Ishikawa (cell line): Measurements from ENCODE around the gene SCARF2.

ENCODE experiments used
- CEBPB ChIP-seq: IDR thresholded peaks from 2 replicates; pipeline ENCODE4 v1.6.1; 2012
- CREB1 ChIP-seq: IDR thresholded peaks from 2 replicates; pipeline ENCODE4 v1.6.1; 2012; ENCODE audit warnings: low read depth
- EGR1 ChIP-seq: IDR thresholded peaks from 2 replicates; pipeline ENCODE4 v1.6.1; 2012
- EP300 ChIP-seq: IDR thresholded peaks from 2 replicates; pipeline ENCODE4 v1.6.1; 2012; ENCODE audit warnings: borderline replicate concordance
- FOXM1 ChIP-seq: IDR thresholded peaks from 2 replicates; pipeline ENCODE4 v1.6.1; 2012; ENCODE audit warnings: low read depth, borderline replicate concordance
- NFIC ChIP-seq: IDR thresholded peaks from 2 replicates; pipeline ENCODE4 v1.6.1; 2012
- RAD21 ChIP-seq: IDR thresholded peaks from 2 replicates; pipeline ENCODE4 v1.6.1; 2012; ENCODE audit warnings: low read depth
- TAF1 ChIP-seq: IDR thresholded peaks from 2 replicates; pipeline ENCODE4 v1.6.1; 2012; ENCODE audit warnings: low read depth, mild to moderate bottlenecking
- TCF12 ChIP-seq: IDR thresholded peaks from 2 replicates; pipeline ENCODE4 v1.6.1; 2012; ENCODE audit warnings: low read depth
- TEAD4 ChIP-seq: IDR thresholded peaks from 2 replicates; pipeline ENCODE4 v1.6.1; 2012
- USF1 ChIP-seq: IDR thresholded peaks from 2 replicates; pipeline ENCODE4 v1.6.1; 2012
- YY1 ChIP-seq: IDR thresholded peaks from 2 replicates; pipeline ENCODE4 v1.6.1; 2012; ENCODE audit warnings: low read depth
- ZBTB7A ChIP-seq: IDR thresholded peaks from 2 replicates; pipeline ENCODE4 v1.6.1; 2012; ENCODE audit warnings: low read depth
- TF ChIP-seq, protein P1 (sequence below): IDR thresholded peaks from 2 replicates; pipeline ENCODE4 v1.6.1; 2012; ENCODE audit warnings: low read depth, mild to moderate bottlenecking
- TF ChIP-seq, protein P2 (sequence below): IDR thresholded peaks from 2 replicates; pipeline ENCODE4 v1.6.1; 2012

SCARF2 gene

DNA sequence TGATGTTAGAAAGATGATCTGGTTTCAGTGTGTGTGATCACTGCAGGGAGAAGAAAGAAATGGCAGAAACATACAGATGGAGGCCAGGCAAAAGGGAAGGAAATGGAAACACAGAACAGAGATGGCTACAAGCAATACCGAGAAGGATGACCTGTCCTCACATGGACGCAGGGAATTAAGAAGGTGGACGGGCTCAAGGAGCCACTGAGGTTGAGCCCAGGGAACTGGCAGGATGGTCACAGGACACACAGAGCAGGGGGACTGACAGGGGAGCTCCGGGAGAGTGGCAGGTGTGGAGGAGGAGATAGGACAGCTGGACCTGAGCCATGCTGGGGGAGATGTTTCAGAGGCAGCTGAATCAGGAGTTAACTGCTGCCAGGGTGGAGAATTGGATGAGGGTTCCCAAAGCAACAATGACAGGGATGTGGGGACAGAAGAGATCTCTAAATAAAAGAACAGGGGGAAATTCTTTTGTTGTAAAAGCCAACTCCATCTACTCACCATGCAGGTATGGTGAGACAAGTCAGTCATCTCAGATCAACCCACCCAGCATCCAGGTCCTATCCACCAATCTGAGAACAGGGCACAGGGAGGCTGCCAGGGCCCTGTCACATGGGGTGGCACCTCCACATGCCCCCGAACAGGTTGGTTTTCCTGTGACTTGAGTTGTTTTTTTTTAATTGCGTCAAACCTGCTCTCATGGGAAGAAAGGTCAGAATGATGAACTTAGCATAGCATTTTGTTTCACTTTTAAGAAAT is 31.7 kb upstream of the SCARF2 start:
- no peak for TF ChIP-seq TCF12
- no peak for TF ChIP-seq TAF1
- no peak for TF ChIP-seq EP300
- no peak for TF ChIP-seq CREB1
- TF ChIP-seq RAD21: no peak
- no peak for TF ChIP-seq ZBTB7A
- TF ChIP-seq, protein P1, sequence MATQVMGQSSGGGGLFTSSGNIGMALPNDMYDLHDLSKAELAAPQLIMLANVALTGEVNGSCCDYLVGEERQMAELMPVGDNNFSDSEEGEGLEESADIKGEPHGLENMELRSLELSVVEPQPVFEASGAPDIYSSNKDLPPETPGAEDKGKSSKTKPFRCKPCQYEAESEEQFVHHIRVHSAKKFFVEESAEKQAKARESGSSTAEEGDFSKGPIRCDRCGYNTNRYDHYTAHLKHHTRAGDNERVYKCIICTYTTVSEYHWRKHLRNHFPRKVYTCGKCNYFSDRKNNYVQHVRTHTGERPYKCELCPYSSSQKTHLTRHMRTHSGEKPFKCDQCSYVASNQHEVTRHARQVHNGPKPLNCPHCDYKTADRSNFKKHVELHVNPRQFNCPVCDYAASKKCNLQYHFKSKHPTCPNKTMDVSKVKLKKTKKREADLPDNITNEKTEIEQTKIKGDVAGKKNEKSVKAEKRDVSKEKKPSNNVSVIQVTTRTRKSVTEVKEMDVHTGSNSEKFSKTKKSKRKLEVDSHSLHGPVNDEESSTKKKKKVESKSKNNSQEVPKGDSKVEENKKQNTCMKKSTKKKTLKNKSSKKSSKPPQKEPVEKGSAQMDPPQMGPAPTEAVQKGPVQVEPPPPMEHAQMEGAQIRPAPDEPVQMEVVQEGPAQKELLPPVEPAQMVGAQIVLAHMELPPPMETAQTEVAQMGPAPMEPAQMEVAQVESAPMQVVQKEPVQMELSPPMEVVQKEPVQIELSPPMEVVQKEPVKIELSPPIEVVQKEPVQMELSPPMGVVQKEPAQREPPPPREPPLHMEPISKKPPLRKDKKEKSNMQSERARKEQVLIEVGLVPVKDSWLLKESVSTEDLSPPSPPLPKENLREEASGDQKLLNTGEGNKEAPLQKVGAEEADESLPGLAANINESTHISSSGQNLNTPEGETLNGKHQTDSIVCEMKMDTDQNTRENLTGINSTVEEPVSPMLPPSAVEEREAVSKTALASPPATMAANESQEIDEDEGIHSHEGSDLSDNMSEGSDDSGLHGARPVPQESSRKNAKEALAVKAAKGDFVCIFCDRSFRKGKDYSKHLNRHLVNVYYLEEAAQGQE: no peak
- TF ChIP-seq USF1: no peak
- TF ChIP-seq TEAD4: no peak
- no peak for TF ChIP-seq CEBPB
- no peak for TF ChIP-seq YY1
- TF ChIP-seq FOXM1: no peak
- TF ChIP-seq, protein P2, sequence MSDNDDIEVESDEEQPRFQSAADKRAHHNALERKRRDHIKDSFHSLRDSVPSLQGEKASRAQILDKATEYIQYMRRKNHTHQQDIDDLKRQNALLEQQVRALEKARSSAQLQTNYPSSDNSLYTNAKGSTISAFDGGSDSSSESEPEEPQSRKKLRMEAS: no peak
- no peak for TF ChIP-seq NFIC
- no peak for TF ChIP-seq EGR1

- TF ChIP-seq, protein P2: no peak
- TF ChIP-seq EP300 (no peak), CEBPB (no peak), TEAD4 (no peak), EGR1 (no peak)
- TF ChIP-seq, protein P1: no peak
These were observed 29.2 kb upstream of the SCARF2 start for GRCh38 chr22:20466659-20467379.

GRCh38 chr22:20465759-20466077 is 28.1 kb upstream of the SCARF2 start:
- TF ChIP-seq CEBPB: no peak

- TF ChIP-seq CREB1 (no peak), TEAD4 (no peak), EP300 (no peak), YY1 (no peak), CEBPB (no peak), TCF12 (no peak), FOXM1 (no peak), TAF1 (no peak), EGR1 (no peak), USF1 (no peak), RAD21 (no peak)
These were observed 27.5 kb upstream of the SCARF2 start for GRCh38 chr22:20464912-20465758.

DNA sequence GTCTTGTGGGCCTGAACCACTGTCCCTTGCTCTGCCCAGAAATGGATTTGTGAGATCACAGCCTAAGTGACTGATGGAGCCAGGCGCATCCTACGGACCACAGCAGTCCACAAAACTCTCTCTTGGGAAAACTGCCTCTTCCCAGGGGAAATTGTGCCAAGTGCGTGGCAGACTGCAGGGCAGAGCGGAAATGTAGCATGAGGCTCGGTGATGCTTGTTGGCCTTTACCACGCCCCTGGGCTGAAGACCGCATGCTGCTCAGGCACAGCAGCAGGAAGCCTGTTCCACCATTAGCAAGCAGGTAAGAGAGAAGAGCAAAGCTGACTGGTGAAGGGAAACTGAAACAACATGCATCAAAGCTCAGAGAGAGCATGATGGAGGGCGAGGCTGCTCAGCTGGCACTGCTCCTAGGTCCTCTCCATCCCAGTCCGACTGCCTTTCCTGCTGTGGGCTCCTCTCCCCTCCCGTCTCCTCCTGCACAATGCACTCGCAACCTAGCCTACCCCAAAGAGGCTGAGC is 26.5 kb upstream of the SCARF2 start:
- TF ChIP-seq, protein P2: no peak
- no peak for TF ChIP-seq CREB1
- no peak for TF ChIP-seq ZBTB7A
- TF ChIP-seq RAD21: no peak
- TF ChIP-seq YY1: no peak
- no peak for TF ChIP-seq TEAD4
- TF ChIP-seq, protein P1: no peak
- TF ChIP-seq TCF12: no peak
- no peak for TF ChIP-seq USF1
- no peak for TF ChIP-seq NFIC
- no peak for TF ChIP-seq TAF1
- no peak for TF ChIP-seq CEBPB
- no peak for TF ChIP-seq FOXM1
- TF ChIP-seq EP300: no peak
